Hematopoietic multipotent progenitor cell (in vitro differentiated cells): ENCODE data around the gene GABRB1. TPM values are rescaled to one million over a fixed set of nuclear protein-coding genes. Genes with fewer than 3 reads are reported as not detected.
A peak's percentile ranks its signal among the peaks of the same experiment; 100 is the strongest.

Source experiments
- DNase-seq, 3 donors: peaks; one replicate each; pipeline ENCODE4 v3.0.0-alpha.2; 2011 to 2015; ENCODE audit warnings: low read depth in 2 of 3, low spot score in 2 of 3
- total RNA-seq: library from RNA; depleted of rRNA; stranded (reverse); fragments of >200 nt; gene quantifications from one replicate; pipeline ENCODE4 v1.2.3, GENCODE V29; 2012

Gene GABRB1
- total RNA-seq, 1 donor = not detected

DNA sequence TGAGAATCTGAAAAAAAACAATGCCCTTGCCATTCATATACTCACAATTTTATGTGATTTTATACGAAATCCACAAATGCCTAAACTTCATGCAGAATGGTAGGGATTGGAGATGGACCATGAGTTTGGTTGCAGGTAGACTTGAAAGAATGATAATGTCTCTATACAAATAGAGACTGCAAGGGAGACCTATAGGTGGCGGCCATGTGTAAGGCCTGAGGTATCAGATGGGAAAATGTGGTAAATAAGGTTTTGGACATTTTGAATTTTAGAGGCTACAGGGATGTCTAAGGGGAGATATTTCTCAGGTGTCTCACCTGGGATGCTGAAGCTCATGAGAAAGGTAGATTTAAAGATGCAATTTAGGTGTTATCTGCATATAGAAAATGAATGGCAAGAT is 78.0 kb downstream of the GABRB1 start:
- DNase-seq = no peak

DNA sequence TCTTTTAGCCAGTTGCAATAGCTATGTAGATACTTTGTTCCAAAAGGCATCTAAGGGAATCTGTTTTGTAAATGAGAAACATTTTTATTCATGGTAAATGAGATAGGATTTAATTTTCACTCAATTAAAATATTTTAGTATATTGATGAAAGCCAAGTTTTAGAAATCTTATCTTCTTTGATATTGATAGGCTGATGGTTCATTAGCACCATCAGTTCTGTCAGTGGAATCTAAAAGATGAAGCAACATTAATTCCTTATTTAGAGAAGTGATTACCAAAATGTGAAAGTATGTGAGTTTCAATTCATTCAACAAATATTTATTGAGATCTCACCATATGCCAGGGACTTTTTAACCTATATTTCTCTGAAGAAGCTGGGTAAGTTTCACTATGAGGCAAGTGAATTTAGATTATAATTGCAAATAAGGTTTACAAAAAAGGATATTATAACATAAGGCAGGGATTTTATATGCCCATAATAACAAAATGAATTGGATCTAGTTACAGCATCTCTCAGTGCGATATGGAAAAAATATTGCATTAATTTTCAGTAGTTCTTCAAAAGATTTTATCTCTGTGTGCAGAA is 79.3 kb downstream of the GABRB1 start:
- no peak for DNase-seq

DNA sequence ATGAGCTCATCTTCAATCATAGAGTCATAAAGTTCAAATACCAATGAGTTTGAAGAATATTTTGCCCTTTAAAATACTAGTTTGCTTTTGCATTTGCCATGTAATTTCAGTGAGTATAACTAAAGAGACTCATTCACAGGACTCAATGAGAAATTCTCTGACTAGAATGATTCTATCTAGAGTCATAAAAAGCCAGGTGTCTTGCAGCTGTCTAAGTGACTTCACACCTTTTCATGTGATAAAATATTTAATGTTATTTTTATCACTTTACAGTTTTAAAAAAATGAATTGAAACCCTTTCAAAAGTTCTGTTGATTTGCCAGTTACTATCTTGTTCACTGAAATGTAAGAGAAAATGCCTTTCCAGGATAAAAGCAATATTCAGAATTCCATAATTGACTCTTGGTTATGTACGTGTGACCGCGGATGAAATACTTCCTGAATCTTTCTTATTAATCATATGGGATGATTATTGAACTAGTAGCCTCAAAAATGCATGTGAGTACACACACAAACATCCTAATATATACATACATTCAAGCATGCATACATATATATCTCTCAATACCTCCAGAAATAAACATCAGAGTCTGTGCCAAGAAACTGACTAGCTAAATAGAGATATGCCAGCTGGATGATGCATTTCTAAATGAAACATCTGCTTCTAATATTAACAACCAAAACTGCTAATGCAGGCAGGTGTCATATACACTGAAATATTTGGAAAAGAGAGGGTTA is 87.0 kb downstream of the GABRB1 start:
- no peak for DNase-seq

DNA sequence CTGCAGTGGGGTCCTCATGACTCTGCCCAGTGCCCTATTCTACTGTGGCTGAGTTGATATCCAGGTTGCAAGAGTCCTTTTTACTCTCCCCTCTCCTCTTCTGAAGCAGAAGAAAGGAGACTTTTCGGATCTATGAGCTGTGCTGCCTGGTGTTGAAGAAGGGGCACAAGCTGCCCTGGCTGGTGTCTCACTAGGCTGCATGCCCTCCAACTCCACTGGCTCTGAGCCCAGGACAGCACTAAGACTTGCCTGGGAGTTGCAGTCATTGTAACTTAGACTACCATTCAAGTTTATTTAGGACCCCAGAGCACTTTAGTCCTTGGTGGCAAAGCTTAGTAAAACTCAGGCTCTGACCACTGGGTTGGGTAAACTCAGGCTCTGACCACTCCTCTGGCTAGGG is 89.4 kb downstream of the GABRB1 start:
- DNase-seq = no peak

DNA sequence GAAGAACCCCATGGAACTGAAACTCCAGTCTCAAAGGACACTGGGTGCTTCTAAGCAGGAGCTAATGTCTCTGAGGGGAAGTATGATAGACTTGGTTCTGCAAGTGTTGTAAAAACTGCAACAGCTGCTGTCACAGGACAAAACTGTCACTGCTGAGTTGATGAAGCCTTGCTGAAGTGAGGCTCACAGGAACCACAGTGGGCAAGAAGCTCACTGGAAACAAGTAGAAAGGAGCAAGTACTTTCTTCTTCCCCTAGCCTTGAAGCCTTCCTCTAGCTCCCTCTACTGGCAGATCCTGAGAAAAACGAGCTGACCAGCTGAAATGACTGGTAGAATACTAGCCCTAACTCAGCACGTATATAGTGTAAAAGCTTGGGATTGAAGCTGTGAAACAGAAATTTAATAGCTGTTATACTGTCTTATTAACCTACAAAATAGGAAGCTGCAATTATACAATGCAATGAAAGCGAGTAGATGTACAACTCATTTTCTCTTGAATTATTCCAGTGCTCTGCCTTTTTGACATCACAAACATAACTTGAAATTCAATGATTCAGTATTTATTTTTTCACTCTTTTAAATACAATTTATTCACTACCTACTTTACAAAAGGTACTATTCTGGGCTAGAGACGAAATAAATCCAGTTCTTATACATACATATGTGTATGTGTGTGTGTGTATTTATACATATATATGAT is 91.4 kb downstream of the GABRB1 start:
- peak in 2 of 3 donors; percentile 51 to 75 for DNase-seq

DNA sequence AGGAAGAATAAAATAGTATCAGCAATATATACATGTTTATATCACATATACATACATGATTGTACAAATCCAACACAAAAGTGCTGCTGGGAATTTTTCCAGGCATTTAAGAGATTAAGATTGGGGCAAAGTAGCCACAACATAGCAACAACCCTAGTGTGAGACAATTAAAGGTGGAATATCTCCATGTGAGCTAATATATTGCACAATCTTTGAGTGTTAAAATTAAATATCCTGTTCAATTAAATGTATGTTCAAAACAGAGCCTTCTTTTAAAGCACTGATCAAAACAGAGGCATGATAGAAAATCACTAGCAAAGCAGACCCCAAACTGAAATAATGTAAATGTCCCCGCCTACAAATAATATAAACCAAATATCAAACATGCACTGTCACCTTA is 97.6 kb downstream of the GABRB1 start:
- no peak for DNase-seq

DNA sequence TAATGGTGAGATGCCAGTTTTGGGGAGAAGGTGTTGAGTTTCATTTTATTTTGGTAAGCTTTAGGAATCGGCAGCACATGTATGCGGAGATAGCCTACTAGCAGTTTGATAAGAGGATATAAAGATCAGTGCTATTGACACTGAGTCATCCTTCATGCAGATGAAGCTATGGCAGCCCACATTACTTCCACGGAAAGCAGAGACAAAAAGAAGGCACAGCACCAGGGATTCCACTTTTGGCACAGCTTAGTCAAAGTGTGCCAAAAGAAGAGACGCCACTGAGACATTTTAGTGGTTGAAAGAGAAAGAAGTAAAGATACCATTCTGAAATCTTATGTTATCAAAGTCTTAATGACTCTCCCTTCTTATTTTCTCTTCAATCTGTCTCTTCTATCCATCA is 103.8 kb downstream of the GABRB1 start:
- DNase-seq = no peak

DNA sequence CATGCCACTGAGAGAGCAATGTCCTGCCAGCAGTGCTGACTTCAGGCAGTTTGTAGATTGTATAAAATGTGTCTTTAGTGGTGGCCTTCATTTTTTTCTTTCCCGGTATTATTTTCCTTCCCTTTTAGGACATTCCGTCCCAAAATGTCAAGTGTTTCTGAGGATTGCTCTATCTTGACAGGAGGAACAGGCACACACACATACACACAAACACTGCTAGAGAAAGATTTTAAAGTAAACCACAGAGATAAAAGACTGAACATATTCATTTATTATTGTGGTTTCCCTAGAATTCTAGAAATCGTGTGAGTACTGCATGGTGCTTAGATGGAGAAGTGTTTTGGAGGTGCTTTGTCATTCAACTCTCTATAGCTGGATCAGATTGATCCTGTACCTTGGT is 111.9 kb downstream of the GABRB1 start:
- DNase-seq = no peak

DNA sequence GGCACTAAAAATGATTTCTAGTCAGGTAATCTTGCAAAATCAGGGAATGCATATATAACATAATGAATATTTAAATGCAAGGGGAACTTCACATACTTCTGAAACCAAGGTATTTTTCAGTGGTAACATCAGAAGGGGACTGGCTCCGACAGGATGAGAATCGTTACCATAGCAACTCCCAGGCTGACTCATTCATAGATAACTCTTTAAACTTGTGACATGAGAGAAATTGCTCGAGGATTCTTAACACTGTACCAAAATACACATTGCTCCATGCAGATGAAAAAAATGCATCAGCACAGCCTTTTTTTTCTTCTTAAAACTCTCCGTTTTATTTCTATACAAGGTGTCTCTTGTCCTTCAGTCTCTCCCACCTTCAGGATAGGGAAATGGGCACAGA is 114.3 kb downstream of the GABRB1 start:
- DNase-seq = no peak

DNA sequence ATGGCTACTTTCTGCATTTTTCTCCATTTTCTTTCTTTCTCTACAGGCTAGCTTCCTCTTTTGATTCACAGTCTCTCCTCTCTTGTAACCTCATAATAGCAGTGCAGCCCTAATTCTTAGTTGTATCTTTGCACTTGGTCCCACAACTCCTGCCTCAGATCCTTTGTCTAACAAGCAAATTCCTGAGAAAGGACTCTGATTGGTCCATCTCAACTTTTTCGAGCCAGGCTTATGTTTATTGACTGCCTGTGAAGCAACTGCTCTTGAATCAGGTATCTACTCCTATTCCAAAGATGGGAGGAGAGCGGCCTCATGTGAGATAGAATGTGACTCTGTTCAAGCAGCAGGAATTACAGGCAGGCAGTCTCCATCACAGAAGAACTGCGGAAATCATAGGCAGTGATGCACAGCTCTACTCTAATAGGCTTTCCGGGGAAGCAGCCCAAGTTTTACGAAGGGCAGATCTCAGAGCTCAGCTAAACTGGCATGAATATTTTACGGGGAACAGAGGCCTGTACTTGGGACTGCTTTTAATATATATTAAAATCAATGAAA is 123.5 kb downstream of the GABRB1 start:
- DNase-seq = no peak

DNA sequence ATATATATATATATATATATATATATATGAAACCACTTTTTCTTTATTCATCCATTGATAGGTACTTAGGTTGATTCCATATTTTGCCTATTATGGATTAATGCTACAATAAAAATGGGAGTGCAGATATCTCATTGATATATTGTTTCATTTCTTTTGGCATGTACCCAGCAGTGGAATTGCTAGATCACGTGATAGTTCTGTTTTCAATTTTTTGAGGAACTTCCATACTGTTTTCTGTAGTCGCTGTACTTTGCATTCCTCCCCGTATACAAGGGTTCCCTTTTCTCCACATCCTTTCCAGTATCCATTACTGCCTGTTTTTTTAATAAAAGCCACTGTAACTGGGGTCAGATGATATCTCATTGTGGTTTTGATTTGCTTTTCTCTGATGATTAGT is 124.6 kb downstream of the GABRB1 start:
- no peak for DNase-seq

DNA sequence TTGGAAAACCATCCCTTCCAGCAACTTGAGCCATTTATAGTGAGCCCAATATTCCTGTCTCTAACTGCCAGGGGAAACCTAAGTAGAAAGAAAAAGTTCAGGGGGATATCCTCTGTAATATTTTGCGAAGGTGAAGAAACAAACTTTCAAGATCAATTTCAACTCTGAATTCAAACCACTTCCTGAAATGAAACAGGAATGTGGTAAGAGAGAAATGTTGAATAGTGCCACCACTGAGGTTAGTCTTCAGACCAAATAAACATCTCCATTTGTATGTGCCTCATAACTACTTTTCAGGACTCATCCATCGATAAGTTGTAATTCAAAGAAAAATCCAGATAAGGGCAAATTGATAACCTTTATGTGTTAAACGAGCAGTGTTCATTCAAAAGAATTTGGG is 128.7 kb downstream of the GABRB1 start:
- no peak for DNase-seq

DNA sequence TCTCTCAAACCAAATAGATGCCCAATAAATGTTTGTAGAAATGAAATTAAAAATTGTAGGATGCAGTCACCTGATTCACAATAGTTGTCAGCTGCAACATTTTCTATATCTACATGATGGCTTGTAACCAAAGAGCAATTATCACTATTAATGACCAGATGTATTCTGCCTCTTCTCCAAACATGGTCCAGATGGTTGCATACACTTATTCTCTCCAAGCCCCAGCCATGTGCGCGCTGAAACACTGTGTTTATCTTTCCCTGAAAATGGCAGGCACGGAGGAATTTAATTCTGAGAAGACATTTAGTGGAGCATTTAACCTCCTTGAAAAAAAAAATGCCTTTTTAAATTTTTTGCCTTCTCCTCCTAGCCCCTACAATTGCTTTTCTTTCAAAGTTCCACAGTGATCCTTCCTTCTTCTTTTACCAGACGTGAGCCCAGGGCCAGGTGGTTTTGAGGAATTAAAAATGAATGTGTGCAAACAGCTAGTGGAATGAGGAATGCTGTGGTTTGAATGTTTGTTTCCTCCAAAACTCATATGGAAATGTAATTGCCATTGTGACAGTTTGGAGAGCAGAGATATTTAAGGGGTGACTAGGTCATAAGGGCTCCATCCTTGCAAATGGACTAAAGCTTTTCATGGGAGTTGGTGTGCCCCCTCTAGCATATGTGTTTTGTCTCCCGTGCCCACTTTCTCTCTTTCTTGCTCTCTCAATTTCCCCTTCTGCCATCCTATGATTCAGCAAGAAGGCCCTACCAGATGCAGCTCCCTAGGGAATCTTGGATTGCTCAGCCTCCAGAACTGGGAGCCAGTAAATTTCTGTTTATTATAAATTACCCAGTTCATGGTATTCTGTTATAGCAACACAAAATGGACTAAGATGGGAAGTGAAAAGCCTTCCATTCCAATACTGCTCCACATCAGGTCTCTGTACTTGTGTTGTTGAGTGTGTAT is 136.0 kb downstream of the GABRB1 start:
- DNase-seq = no peak

DNA sequence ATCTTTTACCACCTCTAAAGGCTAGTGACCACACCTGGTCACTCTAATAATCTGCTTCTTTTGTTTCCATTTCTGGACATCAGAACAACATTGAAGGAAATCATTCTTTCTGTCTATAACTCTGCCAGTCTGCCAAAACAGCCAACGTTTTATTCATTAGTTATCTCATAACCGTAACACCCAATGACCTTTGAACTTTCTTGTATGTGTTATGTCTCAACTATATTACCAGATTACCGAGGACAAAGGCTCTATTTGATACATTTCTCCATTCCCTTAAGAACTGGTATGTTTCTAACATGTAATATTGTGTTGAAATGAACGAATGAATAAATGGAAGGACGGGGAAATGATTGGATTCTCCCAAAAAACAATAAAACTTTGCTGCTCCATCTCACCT is 152.7 kb downstream of the GABRB1 start:
- DNase-seq = no peak

DNA sequence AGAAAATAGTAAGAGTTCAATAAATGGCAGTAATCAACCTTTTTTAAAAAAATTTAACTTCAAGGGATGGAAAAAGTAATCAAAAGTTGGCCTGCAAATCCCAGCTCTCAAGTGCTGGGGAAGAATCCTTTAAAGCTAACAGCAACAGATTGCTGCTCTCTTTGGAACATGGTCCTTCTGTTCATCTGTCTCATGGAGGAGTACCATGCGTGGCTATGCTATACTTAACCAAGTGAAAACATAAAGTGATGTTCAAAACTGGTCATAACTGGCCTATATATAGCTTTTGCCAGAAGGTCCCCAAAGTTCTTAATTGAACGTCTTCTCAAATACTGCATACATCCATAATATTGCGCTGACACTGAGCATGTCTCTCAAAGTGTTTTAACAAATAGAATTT is 154.4 kb downstream of the GABRB1 start:
- no peak for DNase-seq

DNA sequence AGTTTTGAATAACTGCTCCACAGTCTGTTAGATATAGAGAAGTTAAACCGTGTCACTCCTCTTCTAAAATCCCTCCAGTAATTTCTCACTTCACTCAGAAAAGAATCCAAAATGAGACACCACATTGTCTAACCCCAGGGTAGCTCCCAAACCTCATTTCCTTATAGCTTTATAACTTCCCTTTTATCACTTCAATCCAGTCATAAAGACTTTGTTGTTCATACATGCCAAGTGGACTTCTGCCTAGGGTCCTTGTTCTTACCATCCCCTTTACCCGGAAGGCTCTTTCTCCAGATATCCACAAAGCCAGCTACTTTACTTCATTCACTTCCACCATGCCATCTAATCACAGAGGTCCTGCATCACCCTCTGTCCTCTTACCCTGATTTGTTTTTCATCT is 156.2 kb downstream of the GABRB1 start:
- no peak for DNase-seq

DNA sequence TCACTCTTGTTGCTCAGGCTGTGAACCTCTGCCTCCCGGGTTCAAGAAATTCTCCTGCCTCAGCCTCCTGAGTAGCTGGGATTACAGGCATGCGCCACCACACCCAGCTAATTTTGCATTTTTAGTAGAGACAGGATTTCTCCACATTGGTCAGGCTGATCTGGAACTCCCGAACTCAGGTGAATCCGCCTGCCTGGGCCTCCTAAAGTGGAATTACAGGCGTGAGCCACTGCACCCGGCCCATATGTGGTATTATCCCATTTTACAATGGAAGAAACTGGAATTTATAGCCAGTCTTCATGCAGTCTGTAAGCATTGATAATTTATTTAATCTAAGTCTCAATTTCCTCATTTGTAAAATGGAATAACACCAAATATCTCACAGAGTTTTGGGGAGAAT is 161.8 kb downstream of the GABRB1 start:
- no peak for DNase-seq

DNA sequence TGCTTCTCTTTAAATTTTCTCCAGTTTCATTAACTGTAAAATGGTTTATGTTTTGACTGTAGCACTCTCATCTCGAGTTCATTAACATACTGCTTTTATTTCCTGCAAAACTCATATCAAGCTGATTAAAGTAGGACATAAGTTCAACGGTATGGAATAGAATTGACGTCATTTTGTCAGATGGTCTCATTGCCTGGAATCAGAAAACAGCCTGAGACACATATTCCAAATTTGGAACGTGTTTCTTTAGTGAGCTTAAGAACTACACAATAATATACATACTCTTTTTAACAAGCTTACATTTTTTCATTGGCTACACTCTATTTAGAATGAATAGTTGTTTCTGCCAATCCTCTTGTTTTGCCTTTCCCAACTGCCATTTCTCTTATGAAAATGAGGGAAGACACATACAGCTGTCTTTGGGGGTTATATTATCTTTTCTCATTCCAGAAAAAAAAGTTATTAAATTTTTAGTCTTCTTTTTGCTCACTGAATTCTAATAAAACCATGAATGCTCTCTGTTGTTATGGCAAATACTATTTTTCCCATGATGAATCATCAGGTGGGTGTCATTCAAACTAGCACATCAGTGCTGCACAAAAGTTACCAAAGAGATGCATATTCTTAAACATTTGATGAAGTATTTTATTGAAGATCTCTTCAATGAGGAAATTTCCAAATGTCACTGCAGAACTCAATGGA is 162.8 kb downstream of the GABRB1 start:
- no peak for DNase-seq

DNA sequence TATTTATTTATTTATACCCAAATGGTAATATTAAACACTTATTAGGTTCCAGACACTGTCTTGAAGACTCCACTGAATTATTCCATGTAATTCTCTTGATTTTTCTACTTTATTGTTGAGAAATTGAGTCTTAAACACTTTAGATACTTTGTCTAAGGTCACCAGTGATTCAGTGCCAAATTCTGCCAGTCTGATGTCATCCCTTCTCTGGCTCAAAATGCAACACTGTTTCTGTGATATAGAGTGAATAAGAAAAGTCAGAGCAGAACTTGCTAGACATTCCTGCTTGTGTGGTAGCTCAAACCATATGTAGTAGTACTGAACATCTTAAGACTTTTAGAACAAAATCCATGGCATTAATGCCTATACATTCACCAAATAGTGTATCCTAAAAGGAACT is 164.3 kb downstream of the GABRB1 start:
- no peak for DNase-seq

DNA sequence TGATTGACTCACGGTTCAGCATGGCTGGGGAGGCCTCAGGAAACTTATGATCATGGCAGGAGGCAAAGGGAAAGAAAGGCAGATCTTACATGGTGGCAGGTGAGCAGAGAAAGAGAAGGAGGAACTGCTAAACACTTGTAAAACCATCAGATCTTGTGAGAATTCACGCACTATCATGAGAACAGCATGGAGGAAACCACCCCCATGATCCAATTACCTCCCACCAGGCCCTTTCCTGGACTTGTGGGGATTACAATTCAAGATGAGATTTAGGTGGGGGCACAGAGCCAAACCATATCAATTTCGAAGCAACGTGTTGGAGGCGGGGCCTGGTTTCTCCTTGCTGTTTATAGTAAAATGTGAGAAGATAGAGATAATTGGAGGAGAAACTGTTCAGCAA is 167.4 kb downstream of the GABRB1 start:
- no peak for DNase-seq
